IPS DF 4.7 (cell line): Measurements from ENCODE around the gene INHBE.
"Not testable (repeated sequence)": the region's sequence is repeated elsewhere in the genome, so short reads cannot be mapped to it uniquely, and the experiment has no call there.

Experiments used
- DNase-seq: peaks from one replicate; pipeline ENCODE4 v3.0.0-alpha.2; 2013; ENCODE audit warnings: low spot score; ENCODE audit errors: extremely low read depth

The INHBE gene

DNA sequence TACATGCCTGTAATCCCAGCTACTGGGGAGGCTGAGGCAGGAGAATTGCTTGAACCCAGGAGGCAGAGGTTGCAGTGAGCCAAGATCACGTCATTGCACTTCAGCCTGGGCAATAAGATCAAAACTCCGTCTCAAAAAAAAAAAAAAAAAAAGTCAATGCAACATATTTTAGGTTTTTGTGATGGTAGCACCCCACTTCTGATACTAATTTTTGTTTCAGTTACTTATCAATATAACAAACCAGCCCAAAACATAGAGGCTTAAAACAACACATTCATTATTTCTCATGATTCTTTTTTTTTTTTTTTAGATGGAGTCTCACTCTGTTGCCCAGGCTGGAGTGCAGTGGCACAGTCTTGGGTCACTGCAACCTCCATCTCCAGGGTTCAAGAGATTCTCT, 13.7 kb upstream of the INHBE start:
- DNase-seq: not testable (repeated sequence)

DNA sequence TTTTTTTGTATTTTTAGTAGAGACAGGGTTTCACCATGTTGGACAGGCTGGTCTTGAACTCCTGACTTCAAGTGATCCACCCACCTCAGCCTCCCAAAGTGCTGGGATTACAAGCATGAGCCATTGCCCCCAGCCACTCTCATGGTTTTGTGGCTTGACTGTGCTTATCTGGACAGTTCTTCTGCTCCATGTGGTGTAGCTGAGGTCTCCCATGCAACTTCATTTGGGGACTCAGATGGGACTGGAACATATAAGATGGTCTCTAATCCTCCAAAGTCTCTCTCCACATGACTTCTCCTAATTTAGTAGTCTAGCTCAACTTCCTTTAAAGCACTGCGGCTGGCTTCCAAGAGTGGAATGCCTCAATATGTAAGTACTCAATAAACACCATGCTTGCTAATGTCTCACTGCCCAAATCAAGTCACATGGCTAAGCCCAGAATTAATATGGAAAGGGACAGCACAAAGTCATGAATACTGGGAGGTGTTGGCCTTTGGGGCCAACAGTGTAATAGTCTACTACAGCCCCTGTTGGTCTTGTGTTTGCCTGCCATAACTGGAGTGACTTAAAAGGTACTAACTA, 13.2 kb upstream of the INHBE start:
- DNase-seq: no peak

DNA sequence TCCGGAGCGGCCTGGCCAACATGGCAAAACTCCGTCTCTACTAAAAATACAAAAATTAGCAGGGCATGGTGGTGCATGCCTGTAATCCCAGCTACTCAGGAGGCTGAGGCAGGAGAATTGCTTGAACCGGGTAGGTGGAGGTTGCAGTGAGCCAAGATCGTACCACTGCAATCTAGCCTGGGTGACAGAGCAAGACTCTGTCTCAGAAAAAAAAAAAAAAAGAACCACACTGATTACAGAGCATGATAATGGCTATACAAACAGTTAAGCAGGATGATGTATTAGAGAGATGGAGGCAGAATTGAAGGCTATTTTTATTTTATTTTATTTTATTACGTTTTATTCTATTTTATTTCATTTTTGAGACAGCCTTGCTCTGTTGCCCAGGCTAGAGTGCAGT, 10.8 kb upstream of the INHBE start:
- not testable (repeated sequence) for DNase-seq

DNA sequence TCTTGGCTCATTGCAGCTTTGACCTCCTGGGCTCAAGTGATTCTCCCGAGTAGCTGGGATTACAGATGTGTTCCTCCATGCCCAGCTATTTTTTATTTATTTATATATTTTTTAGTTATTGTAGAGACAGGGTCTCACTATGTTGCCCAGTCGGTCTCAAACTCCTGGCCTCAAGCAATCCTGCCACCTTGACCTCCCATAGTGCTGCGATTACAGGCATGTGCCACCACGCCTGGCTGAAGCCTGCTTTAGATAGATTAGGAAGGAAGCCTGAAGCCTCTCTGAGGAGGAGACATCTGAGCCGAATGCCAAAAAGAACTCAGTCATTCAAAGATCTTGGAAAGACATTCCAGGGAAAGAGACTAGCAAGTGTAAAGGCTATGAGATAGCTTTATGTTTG, 10.4 kb upstream of the INHBE start:
- DNase-seq: no peak

DNA sequence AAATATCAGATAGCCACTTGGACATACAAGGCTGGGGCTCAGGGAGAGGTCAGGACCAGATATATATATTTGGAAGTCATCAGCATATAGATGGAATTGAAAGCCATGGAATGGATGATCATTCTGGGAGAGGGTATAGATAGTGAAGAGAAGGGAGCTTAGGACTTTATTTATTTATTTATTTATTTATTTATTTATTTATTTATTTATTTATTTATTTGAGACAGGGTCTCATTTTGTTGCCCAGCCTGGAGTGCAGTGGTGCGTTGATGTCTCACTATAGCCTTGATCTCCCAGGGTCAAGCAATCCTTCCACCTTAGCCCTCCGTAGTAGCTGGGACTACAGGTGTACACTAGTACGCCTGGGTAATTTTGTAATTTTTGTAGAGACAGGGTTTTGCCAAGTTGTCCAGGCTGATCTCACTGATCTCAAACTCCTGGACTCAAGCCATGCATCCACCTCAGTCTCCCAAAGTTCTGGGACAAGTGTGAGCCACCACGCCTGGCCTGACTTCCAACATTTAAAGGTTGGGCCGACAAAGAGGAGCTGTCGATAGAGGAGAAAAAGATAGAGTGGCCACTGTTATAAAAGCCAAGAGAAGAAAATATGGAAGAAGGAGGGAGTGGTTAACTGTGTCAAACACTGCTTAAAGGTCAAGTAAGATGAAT, 8.7 kb upstream of the INHBE start:
- no peak for DNase-seq

DNA sequence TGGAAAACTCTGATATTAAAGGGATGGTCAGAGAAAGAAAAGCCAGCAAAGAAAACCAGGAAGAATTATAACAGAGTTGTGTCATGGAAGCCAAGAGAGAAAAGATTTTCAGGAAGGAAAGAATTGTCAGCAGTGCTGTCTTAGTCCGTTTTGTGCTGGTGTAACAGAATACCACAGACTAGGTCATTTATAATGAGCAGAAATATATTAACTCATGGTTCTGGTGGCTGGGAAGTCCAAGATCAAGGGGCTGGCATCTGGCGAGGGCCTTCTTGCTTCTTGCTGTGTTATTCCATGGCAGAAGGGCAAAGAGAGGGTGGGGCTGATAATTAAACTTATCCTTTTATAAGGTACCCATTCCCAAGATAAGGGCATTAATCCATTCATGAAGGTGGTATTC, 6.4 kb upstream of the INHBE start:
- DNase-seq: no peak

DNA sequence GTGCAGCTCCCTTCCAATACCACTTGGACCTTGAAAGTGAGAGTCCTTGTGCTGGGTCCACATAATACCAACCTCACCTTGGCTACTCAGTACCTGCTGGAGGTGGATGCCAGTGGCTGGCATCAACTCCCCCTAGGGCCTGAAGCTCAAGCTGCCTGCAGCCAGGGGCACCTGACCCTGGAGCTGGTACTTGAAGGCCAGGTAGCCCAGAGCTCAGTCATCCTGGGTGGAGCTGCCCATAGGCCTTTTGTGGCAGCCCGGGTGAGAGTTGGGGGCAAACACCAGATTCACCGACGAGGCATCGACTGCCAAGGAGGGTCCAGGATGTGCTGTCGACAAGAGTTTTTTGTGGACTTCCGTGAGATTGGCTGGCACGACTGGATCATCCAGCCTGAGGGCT, 5.7 kb upstream of the INHBE start:
- DNase-seq: no peak

DNA sequence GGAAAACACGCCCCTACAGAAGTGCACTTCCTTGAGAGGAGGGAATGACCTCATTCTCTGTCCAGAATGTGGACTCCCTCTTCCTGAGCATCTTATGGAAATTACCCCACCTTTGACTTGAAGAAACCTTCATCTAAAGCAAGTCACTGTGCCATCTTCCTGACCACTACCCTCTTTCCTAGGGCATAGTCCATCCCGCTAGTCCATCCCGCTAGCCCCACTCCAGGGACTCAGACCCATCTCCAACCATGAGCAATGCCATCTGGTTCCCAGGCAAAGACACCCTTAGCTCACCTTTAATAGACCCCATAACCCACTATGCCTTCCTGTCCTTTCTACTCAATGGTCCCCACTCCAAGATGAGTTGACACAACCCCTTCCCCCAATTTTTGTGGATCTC, 5.0 kb upstream of the INHBE start:
- no peak for DNase-seq

DNA sequence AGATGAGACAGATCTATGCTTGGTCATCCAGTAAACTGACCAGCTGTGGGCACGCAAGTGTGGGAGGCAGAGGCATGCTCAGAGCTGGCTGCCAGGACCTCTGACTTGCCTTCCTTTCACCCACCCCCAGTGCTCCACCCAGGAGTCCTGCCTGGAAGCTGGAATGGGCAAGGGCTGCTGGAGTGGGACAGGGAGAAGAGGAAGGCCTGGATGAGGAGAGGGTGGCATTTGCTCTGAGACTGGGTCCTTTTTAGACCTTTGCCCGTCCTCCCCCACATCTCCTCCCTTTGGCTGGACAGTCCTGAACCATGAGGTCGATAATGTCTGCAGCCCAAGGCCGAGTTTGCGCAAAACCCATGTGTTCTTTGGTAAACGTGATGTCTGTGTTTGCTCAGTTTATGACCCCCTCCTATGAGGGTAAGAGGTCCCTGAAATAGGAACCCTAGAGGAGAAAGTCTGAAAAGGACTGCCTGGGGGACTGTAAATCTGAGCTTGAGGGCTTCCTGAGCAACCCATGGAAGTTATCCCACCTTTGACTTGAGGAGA, 3.8 kb upstream of the INHBE start:
- no peak for DNase-seq

DNA sequence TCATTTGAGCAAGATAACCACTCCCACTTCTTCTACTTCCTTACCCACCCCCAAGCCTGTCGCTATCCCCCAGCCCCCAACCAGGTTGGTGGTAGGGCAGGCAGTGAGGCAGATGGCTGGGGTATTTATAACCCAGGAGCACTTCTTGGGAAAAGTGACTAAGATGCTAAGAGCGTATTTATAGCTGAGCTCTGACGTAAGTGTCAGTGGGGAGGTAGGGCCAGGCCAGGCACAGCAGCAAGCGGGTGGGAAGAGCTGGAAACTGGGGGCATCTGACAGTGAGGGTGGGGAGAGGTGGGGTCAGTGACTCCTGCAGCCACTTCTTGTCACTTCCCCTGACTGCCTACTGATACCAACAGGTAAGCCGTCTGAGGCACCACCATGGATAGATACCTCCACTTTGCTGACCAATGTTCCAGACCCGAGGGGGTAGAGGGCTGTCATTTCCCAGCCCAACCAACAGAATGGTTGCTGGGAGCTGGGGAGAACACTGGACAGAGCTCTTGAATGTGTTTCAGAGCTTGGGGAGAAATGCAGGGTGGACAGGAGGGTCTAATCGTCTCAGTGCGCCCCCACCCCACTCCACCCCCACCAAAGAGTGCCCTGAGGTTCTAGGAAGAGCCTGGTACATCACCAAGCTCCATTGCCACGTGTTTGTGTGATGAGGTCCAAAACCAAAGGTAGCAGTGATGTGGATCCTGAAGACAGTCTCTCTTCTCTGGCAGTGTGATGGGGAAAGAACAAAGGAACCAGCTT, 2.7 kb upstream of the INHBE start:
- no peak for DNase-seq

DNA sequence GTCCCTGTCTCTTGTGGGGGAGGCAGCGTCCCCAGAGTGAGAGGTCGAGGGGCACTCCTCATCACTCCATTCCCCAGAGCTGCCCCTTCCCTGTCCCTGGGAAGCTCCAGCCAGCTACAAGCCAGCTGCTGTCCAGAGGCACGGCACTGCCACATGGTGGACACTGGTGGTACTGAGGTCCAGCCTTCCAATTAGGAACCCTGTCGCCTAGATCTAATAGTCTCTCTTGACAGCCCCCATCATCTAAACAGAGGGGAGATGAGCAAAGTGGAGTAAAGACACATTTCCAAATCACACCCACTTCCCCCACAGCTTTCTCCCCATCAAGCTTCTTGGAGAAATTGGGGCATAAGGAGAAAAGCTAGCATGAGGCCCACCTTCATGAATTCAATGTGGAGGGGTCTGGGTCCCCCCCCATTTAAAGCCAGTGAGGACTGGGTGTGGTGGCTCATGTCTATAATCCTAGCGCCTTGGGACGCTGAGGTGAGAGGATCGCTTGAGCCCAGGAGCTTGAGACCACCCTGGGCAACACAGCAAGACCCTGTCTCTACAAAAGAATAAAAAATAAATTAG, 2.1 kb upstream of the INHBE start:
- no peak for DNase-seq

DNA sequence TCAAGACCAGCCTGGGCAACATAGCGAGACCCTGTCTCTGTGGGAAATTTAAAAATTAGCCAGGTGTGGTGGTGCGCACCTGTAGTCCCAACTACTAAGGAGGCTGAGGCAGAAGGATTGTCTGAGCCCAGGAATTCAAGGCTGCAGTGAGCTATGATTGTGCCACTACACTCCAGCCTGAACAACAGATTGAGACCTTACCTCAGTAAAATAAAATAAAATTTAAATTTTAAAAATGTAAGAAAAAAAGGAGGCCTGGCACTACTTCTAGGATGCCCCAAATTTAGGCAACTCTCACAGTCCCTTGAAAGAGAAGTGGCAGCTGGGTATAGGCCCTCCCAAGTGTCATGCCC, 918 bp upstream of the INHBE start:
- no peak for DNase-seq

DNA sequence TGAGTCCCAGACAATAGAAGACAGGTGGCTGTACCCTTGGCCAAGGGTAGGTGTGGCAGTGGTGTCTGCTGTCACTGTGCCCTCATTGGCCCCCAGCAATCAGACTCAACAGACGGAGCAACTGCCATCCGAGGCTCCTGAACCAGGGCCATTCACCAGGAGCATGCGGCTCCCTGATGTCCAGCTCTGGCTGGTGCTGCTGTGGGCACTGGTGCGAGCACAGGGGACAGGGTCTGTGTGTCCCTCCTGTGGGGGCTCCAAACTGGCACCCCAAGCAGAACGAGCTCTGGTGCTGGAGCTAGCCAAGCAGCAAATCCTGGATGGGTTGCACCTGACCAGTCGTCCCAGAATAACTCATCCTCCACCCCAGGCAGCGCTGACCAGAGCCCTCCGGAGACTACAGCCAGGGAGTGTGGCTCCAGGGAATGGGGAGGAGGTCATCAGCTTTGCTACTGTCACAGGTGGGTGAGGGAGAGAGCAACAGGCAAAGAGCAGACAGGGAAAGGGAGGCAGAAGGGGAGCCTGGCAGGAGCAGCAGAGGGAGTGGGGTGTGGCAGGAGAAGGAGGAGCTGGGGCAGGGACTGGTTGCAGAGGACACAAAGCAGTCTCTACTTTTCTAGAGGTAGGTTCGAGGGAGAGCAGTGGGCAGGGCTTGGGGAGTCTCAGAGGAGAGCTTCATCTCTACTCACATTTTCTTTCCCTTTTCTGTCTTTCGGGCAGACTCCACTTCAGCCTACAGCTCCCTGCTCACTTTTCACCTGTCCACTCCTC, 452 bp downstream of the INHBE start:
- no peak for DNase-seq

DNA sequence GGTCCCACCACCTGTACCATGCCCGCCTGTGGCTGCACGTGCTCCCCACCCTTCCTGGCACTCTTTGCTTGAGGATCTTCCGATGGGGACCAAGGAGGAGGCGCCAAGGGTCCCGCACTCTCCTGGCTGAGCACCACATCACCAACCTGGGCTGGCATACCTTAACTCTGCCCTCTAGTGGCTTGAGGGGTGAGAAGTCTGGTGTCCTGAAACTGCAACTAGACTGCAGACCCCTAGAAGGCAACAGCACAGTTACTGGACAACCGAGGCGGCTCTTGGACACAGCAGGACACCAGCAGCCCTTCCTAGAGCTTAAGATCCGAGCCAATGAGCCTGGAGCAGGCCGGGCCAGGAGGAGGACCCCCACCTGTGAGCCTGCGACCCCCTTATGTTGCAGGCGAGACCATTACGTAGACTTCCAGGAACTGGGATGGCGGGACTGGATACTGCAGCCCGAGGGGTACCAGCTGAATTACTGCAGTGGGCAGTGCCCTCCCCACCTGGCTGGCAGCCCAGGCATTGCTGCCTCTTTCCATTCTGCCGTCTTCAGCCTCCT, 1.1 kb downstream of the INHBE start:
- no peak for DNase-seq

DNA sequence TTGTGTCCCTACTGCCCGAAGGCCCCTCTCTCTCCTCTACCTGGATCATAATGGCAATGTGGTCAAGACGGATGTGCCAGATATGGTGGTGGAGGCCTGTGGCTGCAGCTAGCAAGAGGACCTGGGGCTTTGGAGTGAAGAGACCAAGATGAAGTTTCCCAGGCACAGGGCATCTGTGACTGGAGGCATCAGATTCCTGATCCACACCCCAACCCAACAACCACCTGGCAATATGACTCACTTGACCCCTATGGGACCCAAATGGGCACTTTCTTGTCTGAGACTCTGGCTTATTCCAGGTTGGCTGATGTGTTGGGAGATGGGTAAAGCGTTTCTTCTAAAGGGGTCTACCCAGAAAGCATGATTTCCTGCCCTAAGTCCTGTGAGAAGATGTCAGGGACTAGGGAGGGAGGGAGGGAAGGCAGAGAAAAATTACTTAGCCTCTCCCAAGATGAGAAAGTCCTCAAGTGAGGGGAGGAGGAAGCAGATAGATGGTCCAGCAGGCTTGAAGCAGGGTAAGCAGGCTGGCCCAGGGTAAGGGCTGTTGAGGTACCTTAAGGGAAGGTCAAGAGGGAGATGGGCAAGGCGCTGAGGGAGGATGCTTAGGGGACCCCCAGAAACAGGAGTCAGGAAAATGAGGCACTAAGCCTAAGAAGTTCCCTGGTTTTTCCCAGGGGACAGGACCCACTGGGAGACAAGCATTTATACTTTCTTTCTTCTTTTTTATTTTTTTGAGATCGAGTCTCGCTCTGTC, 1.8 kb downstream of the INHBE start:
- DNase-seq: no peak

DNA sequence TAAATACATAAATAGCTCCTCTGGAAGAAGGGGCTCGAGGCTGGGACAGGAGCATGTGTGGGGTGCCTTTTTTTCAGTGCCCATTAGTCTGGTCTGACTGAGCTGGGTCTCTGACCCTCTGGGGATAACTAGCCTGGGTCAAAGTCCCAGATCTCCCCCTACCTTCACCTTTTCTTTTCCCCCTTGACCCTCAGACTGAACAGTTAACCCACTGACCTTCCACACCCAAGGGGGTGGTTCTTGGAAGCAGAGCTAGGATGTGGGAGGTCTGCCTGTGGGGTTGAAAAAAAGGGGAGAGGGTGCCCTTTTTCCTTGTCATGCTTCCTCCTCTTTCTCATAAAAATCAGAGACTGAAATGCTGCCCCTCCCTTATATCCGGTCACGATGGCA, 3.6 kb downstream of the INHBE start:
- DNase-seq: no peak

DNA sequence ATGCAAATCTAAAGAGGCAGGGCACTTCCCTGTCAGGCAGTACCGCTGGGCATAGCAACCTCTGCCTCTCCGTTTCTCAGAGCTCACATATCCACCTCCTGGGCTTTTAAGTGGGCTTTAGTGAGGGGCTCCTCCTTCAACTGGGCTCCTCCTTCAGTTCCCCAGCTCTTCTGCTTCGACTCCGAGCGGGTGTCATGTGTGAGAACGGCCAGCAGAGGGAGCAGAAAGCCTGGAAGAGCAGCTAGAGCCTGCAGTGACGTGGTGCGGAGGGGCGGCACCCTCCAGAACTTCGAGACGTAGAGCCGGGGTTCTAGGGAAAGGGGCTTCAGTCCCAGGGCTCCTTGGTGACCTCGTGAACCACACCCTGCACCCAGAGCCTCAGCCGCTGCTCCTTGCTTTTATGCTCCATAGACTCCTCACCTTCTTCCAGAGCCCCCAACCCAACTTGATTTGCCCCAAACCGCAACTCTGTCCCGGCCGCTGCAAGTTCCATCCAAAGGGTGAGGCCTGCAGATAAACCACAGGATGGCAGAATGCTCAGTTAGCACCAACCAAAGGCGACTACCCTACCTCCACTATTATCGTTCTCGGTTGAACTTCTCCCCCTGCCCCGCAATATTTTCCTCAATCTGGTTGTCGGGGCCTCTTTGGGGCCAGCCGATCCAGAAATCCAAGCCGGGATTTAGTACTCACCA, 4.1 kb downstream of the INHBE start:
- peak; percentile 98 for DNase-seq

DNA sequence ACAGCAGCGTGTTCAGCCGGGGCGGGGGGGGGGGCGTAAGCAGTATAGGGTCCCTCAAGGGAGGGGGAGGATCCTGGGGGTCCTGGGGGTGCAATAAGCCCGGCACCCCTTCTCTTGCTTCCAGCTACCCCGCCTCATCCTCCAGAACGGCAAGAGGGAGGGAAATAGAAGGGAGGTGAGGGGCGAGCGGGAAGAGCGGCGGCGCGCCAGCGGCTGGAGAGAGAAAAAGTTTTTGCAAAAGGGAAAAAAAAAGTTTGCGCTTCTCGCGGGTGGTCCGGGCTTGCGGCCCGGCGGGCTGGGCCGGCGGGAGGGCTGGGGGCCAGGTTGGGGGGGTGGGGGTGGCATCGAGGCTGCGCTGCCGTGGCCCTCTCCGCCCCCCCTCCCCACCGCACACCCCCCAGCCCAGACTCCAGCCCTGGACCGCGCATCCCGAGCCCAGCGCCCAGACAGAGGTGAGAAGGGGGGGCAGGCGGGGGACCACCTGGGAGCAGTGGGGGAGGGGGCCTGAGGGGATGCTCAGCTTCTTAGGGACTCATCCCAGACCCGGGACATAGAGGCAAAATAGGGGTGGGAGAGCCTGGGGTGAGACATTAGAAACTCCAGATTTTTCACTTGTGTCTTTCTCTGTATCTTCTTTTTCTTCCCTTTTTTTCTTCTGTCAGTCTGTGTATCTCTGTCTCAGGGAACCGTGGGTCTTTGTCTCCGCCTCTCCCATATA, 4.8 kb downstream of the INHBE start, which contains the start of gene GLI1:
TSS of gene GLI1 (plus strand) at position 36 of the 718 bp plus-strand sequence. CDS start 3,907 bp downstream, outside the sequence.
- DNase-seq: no peak

DNA sequence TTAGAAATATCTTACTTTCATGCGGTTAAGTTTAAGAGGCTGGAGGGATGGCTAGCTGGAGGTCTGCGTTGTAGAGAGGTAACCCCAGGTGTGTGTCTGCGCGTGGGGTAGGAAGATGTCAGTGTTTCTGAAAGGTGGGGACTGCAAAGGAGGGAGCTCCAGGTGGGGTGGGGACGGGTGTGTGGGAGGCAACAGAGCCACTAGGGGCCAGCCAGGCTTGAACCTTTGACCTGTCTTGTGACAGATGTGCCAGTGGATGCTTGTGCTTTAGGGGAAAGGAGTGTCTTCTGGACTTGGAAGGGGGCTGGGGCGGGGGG, 5.3 kb downstream of the INHBE start:
- no peak for DNase-seq
